HEK293 (cell line): Measurements from ENCODE around the gene SSR1.

Experiments
- CTCF ChIA-PET: fragments of 350-600 bp; formaldehyde crosslinking; extraction: SDS; loops from one replicate; lab custom pipeline; 2021; ENCODE audit warnings: antibody characterized with exemption; lab: Yijun Ruan, JAX
- POLR2A ChIA-PET: fragments of 300-600 bp; formaldehyde crosslinking; extraction: SDS; loops from one replicate; lab custom pipeline; 2020; ENCODE audit warnings: antibody characterized with exemption, inconsistent platforms; lab: Yijun Ruan, JAX
- H3K27ac ChIP-seq: fragments of 200-500 bp; sonication (Bioruptor generic); 2 replicates; pipeline ENCODE4 v1.5.1; 2014; ENCODE audit warnings: low read depth, low read length, control low read depth, inconsistent platforms; ENCODE audit errors: extremely low read depth
- H3K36me3 ChIP-seq, 2 experiments: fragments of 200-500 bp in 1 of 2; sonication (Bioruptor generic) in 1 of 2; 1 replicate in 1 of 2; 2 replicates in 1 of 2; pipeline ENCODE4 v1.5.1; 2014 to 2017; ENCODE audit warnings: inconsistent platforms in 2 of 2, low read length in 2 of 2; ENCODE audit not compliant: control insufficient read depth in 2 of 2, insufficient read depth in 1 of 2
- H3K4me1 ChIP-seq: fragments of 200-500 bp; sonication (Bioruptor generic); 2 replicates; pipeline ENCODE4 v1.5.1; 2014; ENCODE audit warnings: mild to moderate bottlenecking, low read length, inconsistent platforms; ENCODE audit not compliant: control insufficient read depth, insufficient read depth
- H3K4me3 ChIP-seq: 2 replicates; pipeline ENCODE4 v1.5.1; 2011; ENCODE audit warnings: low read depth, mild to moderate bottlenecking, control low read depth, low read length, moderate library complexity
- H3K9me3 ChIP-seq: fragments of 200-500 bp; sonication (Bioruptor generic); 2 replicates; pipeline ENCODE4 v1.5.1; 2014; ENCODE audit warnings: low read depth, low read length, inconsistent platforms; ENCODE audit not compliant: control insufficient read depth, insufficient read depth
- MEIS1 ChIP-seq: sonication (generic); formaldehyde crosslinking; IDR thresholded peaks from 2 replicates; pipeline ENCODE4 v1.8.1; 2022; ENCODE audit warnings: missing genetic modification reagents, mild to moderate bottlenecking, borderline replicate concordance
- MYNN ChIP-seq: fragments of 450-650 bp; formaldehyde crosslinking; IDR thresholded peaks from 2 replicates; pipeline ENCODE4 v1.5.1; 2016; ENCODE audit warnings: missing biosample characterization, missing genetic modification characterization, borderline replicate concordance
- MZF1 ChIP-seq: fragments of 450-650 bp; formaldehyde crosslinking; IDR thresholded peaks from 2 replicates; pipeline ENCODE4 v1.5.1; 2017; ENCODE audit warnings: missing biosample characterization, missing genetic modification characterization, borderline replicate concordance
- OSR2 ChIP-seq: fragments of 450-650 bp; formaldehyde crosslinking; IDR thresholded peaks from 2 replicates; pipeline ENCODE4 v1.5.1; 2016; ENCODE audit warnings: missing biosample characterization, missing genetic modification characterization
- SCRT1 ChIP-seq: fragments of 450-650 bp; formaldehyde crosslinking; IDR thresholded peaks from 2 replicates; pipeline ENCODE4 v1.5.1; 2016; ENCODE audit warnings: missing biosample characterization, missing genetic modification characterization, borderline replicate concordance
- WT1 ChIP-seq: fragments of 450-650 bp; formaldehyde crosslinking; IDR thresholded peaks from 2 replicates; pipeline ENCODE4 v1.5.1; 2016; ENCODE audit warnings: missing biosample characterization, missing genetic modification characterization
- ZBTB21 ChIP-seq: fragments of 450-650 bp; formaldehyde crosslinking; IDR thresholded peaks from 2 replicates; pipeline ENCODE4 v1.5.1; 2017; ENCODE audit warnings: missing biosample characterization, missing genetic modification characterization
- ZNF174 ChIP-seq: fragments of 450-650 bp; formaldehyde crosslinking; IDR thresholded peaks from 2 replicates; pipeline ENCODE4 v1.5.0; 2017; ENCODE audit warnings: missing biosample characterization, mild to moderate bottlenecking, missing genetic modification characterization
- ZNF175 ChIP-seq: fragments of 450-650 bp; formaldehyde crosslinking; IDR thresholded peaks from 2 replicates; pipeline ENCODE4 v1.5.1; 2016; ENCODE audit warnings: missing biosample characterization, missing genetic modification characterization
- ZNF184 ChIP-seq: fragments of 450-650 bp; IDR thresholded peaks from 2 replicates; pipeline ENCODE4 v1.5.1; 2018; ENCODE audit warnings: missing biosample characterization, mild to moderate bottlenecking, missing genetic modification characterization
- ZNF19 ChIP-seq: fragments of 450-650 bp; formaldehyde crosslinking; IDR thresholded peaks from 2 replicates; pipeline ENCODE4; 2016; ENCODE audit warnings: missing biosample characterization, missing genetic modification characterization, low read depth
- ZNF211 ChIP-seq: fragments of 450-650 bp; formaldehyde crosslinking; IDR thresholded peaks from 2 replicates; pipeline ENCODE4 v1.5.1; 2016; ENCODE audit warnings: low read depth, missing biosample characterization, missing genetic modification characterization
- ZNF324 ChIP-seq: fragments of 450-650 bp; formaldehyde crosslinking; IDR thresholded peaks from 2 replicates; pipeline ENCODE4 v1.5.1; 2016; ENCODE audit warnings: missing biosample characterization, missing genetic modification characterization
- ZNF335 ChIP-seq: fragments of 450-650 bp; formaldehyde crosslinking; conservative IDR thresholded peaks from 2 replicates; pipeline ENCODE4 v1.5.1; 2016; ENCODE audit warnings: missing biosample characterization, missing genetic modification characterization
- ZNF404 ChIP-seq: fragments of 450-650 bp; formaldehyde crosslinking; IDR thresholded peaks from 2 replicates; pipeline ENCODE4 v1.5.1; 2017; ENCODE audit warnings: missing biosample characterization, missing genetic modification characterization
- ZNF529 ChIP-seq: fragments of 450-650 bp; formaldehyde crosslinking; IDR thresholded peaks from 2 replicates; pipeline ENCODE4 v1.5.1; 2017; ENCODE audit warnings: missing genetic modification characterization, missing biosample characterization; ENCODE audit not compliant: insufficient replicate concordance
- ZNF623 ChIP-seq: fragments of 450-650 bp; formaldehyde crosslinking; IDR thresholded peaks from 2 replicates; pipeline ENCODE4 v1.5.1; 2016; ENCODE audit warnings: missing biosample characterization, missing genetic modification characterization
- ZNF701 ChIP-seq: fragments of 450-650 bp; formaldehyde crosslinking; IDR thresholded peaks from 2 replicates; pipeline ENCODE4 v1.5.1; 2016; ENCODE audit warnings: missing biosample characterization, missing genetic modification characterization
- ZNF776 ChIP-seq: fragments of 450-650 bp; formaldehyde crosslinking; IDR thresholded peaks from 2 replicates; pipeline ENCODE4 v1.5.0; 2017; ENCODE audit warnings: missing biosample characterization, missing genetic modification characterization, borderline replicate concordance
- ZNF792 ChIP-seq: fragments of 450-650 bp; formaldehyde crosslinking; IDR thresholded peaks from 2 replicates; pipeline ENCODE4 v1.5.1; 2016; ENCODE audit warnings: missing biosample characterization, missing genetic modification characterization
- ZSCAN16 ChIP-seq: fragments of 450-650 bp; formaldehyde crosslinking; IDR thresholded peaks from 2 replicates; pipeline ENCODE4 v1.5.1; 2016; ENCODE audit warnings: missing biosample characterization, missing genetic modification characterization
- TF ChIP-seq, protein P1 (sequence below): fragments of 450-650 bp; formaldehyde crosslinking; IDR thresholded peaks from 2 replicates; pipeline ENCODE4 v1.5.1; 2016; ENCODE audit warnings: missing biosample characterization, missing genetic modification characterization
- TF ChIP-seq, protein P2 (sequence below): fragments of 450-650 bp; formaldehyde crosslinking; IDR thresholded peaks from 2 replicates; pipeline ENCODE4 v1.5.1; 2016; ENCODE audit warnings: missing biosample characterization, missing genetic modification characterization
- TF ChIP-seq, protein P3 (sequence below): fragments of 450-650 bp; formaldehyde crosslinking; IDR thresholded peaks from 2 replicates; pipeline ENCODE4 v1.5.1; 2016; ENCODE audit warnings: missing biosample characterization, missing genetic modification characterization
- TF ChIP-seq, protein P4 (sequence below): fragments of 450-650 bp; formaldehyde crosslinking; IDR thresholded peaks from 2 replicates; pipeline ENCODE4 v1.5.1; 2017; ENCODE audit warnings: missing biosample characterization, missing genetic modification characterization
- TF ChIP-seq, protein P5 (sequence below): fragments of 450-650 bp; formaldehyde crosslinking; IDR thresholded peaks from 2 replicates; pipeline ENCODE4 v1.5.1; 2017; ENCODE audit warnings: missing biosample characterization, missing genetic modification characterization

The SSR1 gene

DNA sequence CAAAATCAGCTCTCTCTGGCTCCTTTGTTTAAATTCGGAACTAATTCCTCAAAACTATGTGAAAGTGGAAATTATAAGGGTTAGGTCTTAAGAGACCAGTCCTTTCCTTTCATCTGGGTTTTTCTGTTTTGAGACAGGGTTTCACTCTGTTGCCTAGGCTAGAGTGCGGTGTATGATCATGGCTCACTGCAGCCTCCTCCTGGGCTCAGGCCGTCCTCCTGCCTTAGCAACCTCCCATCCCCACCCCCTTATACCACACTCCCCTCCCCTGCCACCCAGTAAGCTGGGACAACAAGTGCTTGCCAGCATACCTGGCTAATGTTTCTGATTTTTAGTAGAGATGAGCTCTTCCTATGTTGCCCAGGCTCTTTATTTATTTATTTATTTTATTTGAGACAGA, 12.8 kb upstream of the SSR1 start (continued):
- TF ChIP-seq, protein P1, sequence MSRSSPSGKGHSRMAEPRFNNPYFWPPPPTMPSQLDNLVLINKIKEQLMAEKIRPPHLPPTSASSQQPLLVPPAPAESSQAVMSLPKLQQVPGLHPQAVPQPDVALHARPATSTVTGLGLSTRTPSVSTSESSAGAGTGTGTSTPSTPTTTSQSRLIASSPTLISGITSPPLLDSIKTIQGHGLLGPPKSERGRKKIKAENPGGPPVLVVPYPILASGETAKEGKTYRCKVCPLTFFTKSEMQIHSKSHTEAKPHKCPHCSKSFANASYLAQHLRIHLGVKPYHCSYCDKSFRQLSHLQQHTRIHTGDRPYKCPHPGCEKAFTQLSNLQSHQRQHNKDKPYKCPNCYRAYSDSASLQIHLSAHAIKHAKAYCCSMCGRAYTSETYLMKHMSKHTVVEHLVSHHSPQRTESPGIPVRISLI (tag by site-specific recombination), result no peak

DNA sequence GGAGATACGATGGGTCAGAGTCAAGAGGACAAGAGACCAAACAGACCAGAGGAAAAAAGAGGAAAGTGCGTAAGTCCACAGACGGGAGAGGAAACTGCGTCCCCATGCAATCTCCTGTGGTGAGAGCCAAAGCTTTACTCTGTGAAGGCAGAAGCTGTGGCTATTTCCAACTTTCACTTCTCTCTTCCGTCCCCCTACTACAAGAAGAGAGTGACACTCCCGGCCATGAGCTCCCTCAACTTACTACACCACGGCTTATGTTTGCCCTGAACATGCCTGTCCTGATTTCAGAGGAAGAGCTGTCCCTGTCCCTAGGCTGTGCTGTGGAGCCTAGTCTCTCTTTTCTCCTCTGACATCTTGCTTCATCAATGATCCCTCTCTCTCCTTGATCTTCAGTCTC, 11.5 kb upstream of the SSR1 start:
- H3K27ac ChIP-seq, result no peak overlapping the region
- ChIA-PET POLR2A (interaction anchor here (1.0 to 1.2 kb wide), 2 partner anchors 9 to 65 kb away, joined by 3 to 4 read pairs; partner anchors contain the start of genes CAGE1 and RIOK1), CTCF (interaction anchor here (1.2 to 2.6 kb wide), 2 partner anchors 14 to 48 kb away, joined by 3 to 17 read pairs; no protein-coding TSS in a partner anchor)
- H3K4me3 ChIP-seq, result no peak overlapping the region
- H3K9me3 ChIP-seq, result no peaks in the 10 kb centered on the region
- H3K4me1 ChIP-seq, result no peaks in the 10 kb centered on the region
- no peaks in the 10 kb centered on the region for H3K36me3 ChIP-seq
- TF ChIP-seq ZSCAN16 (tag by site-specific recombination) (no peak), ZNF404 (tag by site-specific recombination) (no peak), ZNF792 (tag by site-specific recombination) (no peak), ZNF529 (tag by site-specific recombination) (no peak), ZNF623 (no peak), SCRT1 (no peak), OSR2 (no peak), ZNF174 (tag by site-specific recombination) (no peak), ZNF701 (tag by site-specific recombination) (no peak), MYNN (tag by site-specific recombination) (no peak), ZBTB21 (tag by site-specific recombination) (no peak), ZNF19 (tag by site-specific recombination) (no peak), ZNF184 (tag by site-specific recombination) (no peak)
- TF ChIP-seq, protein P2, sequence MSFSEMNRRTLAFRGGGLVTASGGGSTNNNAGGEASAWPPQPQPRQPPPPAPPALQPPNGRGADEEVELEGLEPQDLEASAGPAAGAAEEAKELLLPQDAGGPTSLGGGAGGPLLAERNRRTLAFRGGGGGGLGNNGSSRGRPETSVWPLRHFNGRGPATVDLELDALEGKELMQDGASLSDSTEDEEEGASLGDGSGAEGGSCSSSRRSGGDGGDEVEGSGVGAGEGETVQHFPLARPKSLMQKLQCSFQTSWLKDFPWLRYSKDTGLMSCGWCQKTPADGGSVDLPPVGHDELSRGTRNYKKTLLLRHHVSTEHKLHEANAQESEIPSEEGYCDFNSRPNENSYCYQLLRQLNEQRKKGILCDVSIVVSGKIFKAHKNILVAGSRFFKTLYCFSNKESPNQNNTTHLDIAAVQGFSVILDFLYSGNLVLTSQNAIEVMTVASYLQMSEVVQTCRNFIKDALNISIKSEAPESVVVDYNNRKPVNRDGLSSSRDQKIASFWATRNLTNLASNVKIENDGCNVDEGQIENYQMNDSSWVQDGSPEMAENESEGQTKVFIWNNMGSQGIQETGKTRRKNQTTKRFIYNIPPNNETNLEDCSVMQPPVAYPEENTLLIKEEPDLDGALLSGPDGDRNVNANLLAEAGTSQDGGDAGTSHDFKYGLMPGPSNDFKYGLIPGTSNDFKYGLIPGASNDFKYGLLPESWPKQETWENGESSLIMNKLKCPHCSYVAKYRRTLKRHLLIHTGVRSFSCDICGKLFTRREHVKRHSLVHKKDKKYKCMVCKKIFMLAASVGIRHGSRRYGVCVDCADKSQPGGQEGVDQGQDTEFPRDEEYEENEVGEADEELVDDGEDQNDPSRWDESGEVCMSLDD (tag by site-specific recombination), result no peak
- TF ChIP-seq, protein P3, sequence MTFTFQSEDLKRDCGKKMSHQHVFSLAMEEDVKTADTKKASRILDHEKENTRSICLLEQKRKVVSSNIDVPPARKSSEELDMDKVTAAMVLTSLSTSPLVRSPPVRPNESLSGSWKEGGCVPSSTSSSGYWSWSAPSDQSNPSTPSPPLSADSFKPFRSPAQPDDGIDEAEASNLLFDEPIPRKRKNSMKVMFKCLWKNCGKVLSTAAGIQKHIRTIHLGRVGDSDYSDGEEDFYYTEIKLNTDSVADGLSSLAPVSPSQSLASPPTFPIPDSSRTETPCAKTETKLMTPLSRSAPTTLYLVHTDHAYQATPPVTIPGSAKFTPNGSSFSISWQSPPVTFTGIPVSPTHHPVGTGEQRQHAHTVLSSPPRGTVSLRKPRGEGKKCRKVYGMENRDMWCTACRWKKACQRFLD (tag by site-specific recombination), result no peak
- TF ChIP-seq, all 188 proteins: peak for 0

DNA sequence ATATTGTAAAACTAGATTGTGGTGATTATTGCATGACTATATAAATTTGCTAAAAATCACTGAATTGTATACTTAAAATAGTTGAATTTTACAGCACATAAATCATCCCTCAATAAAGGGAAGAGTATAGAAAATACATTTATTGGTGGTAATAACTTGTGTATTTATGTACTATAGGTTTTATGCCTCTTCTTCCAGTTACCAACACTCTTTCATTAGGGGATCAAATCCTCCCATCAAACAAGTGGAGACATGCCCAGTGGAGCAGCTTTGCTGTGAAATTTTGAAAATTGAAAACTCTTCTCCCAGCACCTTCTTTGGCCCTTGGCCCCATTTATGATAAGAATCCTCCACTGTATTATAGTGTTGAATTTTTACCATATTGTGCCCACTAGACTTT, 10.1 kb upstream of the SSR1 start:
- H3K4me1 ChIP-seq, result no peaks in the 10 kb centered on the region
- CTCF ChIA-PET, result interaction anchor here (0.6 to 1.2 kb wide), 2 partner anchors 47 to 67 kb away, joined by 3 read pairs; no protein-coding TSS in a partner anchor
- H3K36me3 ChIP-seq, result no peaks in the 10 kb centered on the region
- H3K9me3 ChIP-seq, result no peaks in the 10 kb centered on the region
- no peak overlapping the region for H3K27ac ChIP-seq
- POLR2A ChIA-PET, result no interaction called here
- H3K4me3 ChIP-seq, result no peak overlapping the region
- TF ChIP-seq, protein P4, sequence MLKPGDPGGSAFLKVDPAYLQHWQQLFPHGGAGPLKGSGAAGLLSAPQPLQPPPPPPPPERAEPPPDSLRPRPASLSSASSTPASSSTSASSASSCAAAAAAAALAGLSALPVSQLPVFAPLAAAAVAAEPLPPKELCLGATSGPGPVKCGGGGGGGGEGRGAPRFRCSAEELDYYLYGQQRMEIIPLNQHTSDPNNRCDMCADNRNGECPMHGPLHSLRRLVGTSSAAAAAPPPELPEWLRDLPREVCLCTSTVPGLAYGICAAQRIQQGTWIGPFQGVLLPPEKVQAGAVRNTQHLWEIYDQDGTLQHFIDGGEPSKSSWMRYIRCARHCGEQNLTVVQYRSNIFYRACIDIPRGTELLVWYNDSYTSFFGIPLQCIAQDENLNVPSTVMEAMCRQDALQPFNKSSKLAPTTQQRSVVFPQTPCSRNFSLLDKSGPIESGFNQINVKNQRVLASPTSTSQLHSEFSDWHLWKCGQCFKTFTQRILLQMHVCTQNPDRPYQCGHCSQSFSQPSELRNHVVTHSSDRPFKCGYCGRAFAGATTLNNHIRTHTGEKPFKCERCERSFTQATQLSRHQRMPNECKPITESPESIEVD, result peak; percentile 22; the same call in 1 of the 2 replicates
- TF ChIP-seq ZNF335 (tag by site-specific recombination) (no peak), WT1 (tag by site-specific recombination) (peak; percentile 56; the same call in 1 of the 2 replicates), ZNF324 (tag by site-specific recombination) (no peak), ZNF175 (no peak), MEIS1 (no peak), MZF1 (peak; percentile 75; the same call in 1 of the 2 replicates), ZNF776 (no peak), ZNF211 (no peak)
- TF ChIP-seq, protein P5, sequence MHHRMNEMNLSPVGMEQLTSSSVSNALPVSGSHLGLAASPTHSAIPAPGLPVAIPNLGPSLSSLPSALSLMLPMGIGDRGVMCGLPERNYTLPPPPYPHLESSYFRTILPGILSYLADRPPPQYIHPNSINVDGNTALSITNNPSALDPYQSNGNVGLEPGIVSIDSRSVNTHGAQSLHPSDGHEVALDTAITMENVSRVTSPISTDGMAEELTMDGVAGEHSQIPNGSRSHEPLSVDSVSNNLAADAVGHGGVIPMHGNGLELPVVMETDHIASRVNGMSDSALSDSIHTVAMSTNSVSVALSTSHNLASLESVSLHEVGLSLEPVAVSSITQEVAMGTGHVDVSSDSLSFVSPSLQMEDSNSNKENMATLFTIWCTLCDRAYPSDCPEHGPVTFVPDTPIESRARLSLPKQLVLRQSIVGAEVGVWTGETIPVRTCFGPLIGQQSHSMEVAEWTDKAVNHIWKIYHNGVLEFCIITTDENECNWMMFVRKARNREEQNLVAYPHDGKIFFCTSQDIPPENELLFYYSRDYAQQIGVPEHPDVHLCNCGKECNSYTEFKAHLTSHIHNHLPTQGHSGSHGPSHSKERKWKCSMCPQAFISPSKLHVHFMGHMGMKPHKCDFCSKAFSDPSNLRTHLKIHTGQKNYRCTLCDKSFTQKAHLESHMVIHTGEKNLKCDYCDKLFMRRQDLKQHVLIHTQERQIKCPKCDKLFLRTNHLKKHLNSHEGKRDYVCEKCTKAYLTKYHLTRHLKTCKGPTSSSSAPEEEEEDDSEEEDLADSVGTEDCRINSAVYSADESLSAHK (tag by site-specific recombination), result no peak
